RWPE1 (cell line): ENCODE results near the gene RNF141.

Experiments
- CTCF ChIA-PET: fragments of 350-600 bp; sonication (Branson Sonifier 250); formaldehyde crosslinking; extraction: SDS; loops from one replicate; lab custom pipeline; 2021; lab: Yijun Ruan, JAX
- POLR2A ChIA-PET: fragments of 400-600 bp; formaldehyde crosslinking; extraction: SDS; loops from one replicate; lab custom pipeline; 2020; ENCODE audit warnings: antibody characterized with exemption; ENCODE audit not compliant: low non-redundant PET; lab: Yijun Ruan, JAX
- DNase-seq: peaks from one replicate; pipeline ENCODE4 v3.0.0; 2012; ENCODE audit warnings: low spot score
- H3K27ac ChIP-seq: fragments of 450-650 bp; 2 replicates; pipeline ENCODE4 v1.5.1; 2017
- CTCF ChIP-seq: fragments of 450-650 bp; conservative IDR thresholded peaks from 2 replicates; pipeline ENCODE4 v1.5.1; 2017; ENCODE audit warnings: low read depth, mild to moderate bottlenecking

The RNF141 gene

GRCh38 chr11:10581481-10582019 is 40.6 kb upstream of the RNF141 start:
- TF ChIP-seq CTCF, result no peak
- peak; percentile 27 for DNase-seq
- no peak overlapping the region for H3K27ac ChIP-seq
- CTCF ChIA-PET, result interaction anchor here (0.6 to 0.7 kb wide), 2 partner anchors 50 to 75 kb away, joined by 4 read pairs; no protein-coding TSS in a partner anchor
- POLR2A ChIA-PET, result no interaction called here

- ChIA-PET POLR2A (no interaction called here), CTCF (no interaction called here)
- no peak for DNase-seq
- no peak for TF ChIP-seq CTCF
- no peak overlapping the region for H3K27ac ChIP-seq
Observed at GRCh38 chr11:10580623-10581022, 39.6 kb upstream of the RNF141 start.

GRCh38 chr11:10579700-10580099 is 38.7 kb upstream of the RNF141 start:
- H3K27ac ChIP-seq, result no peak overlapping the region
- ChIA-PET POLR2A (no interaction called here), CTCF (no interaction called here)
- no peak for DNase-seq
- TF ChIP-seq CTCF, result no peak

- no peak overlapping the region for H3K27ac ChIP-seq
- ChIA-PET POLR2A (no interaction called here), CTCF (interaction anchor here (1.0 kb wide), 1 partner anchor 78 kb away, joined by 3 read pairs; no protein-coding TSS in a partner anchor)
- no peak for DNase-seq
- TF ChIP-seq CTCF, result no peak
Observed at GRCh38 chr11:10576035-10576398, 35.0 kb upstream of the RNF141 start.

- CTCF ChIA-PET, result interaction anchor here (1.0 kb wide), 1 partner anchor 79 kb away, joined by 3 read pairs; no protein-coding TSS in a partner anchor
- no peak for DNase-seq
- TF ChIP-seq CTCF, result no peak
- H3K27ac ChIP-seq, result no peak overlapping the region
- POLR2A ChIA-PET, result no interaction called here
Observed at GRCh38 chr11:10575346-10576034, 34.5 kb upstream of the RNF141 start.

- TF ChIP-seq CTCF, result no peak
- no peak overlapping the region for H3K27ac ChIP-seq
- no peak for DNase-seq
- ChIA-PET POLR2A (no interaction called here), CTCF (no interaction called here)
Observed at GRCh38 chr11:10573556-10573955, 32.6 kb upstream of the RNF141 start.
